Liver (tissue), 9 donors: ENCODE results near the gene GORAB. TPM values are rescaled to one million over a fixed set of nuclear protein-coding genes. Genes with fewer than 3 reads are reported as not detected.

Experiments
- DNase-seq: peaks from one replicate; pipeline ENCODE4 v3.0.0-alpha.2; 2017; ENCODE audit warnings: low spot score
- H3K27ac ChIP-seq, 2 donors: one replicate each; pipeline ENCODE4 v1.7.0; 2013; ENCODE audit warnings: inconsistent platforms in 2 of 2, low read length in 2 of 2, control low read depth in 1 of 2, low read depth in 1 of 2, mild to moderate bottlenecking in 1 of 2
- H3K27me3 ChIP-seq, 4 donors: one replicate each; pipeline versions ENCODE4 v1.6.1 to v1.7.0; 2013; ENCODE audit warnings: low read length in 3 of 4, inconsistent platforms in 1 of 4, mild to moderate bottlenecking in 1 of 4, moderate library complexity in 1 of 4; ENCODE audit not compliant: control insufficient read depth in 4 of 4, insufficient read depth in 4 of 4
- H3K36me3 ChIP-seq, 4 donors: one replicate each; pipeline versions ENCODE4 v1.6.1 to v1.7.0; 2013; ENCODE audit warnings: low read length in 3 of 4, mild to moderate bottlenecking in 3 of 4, low read depth in 1 of 4, moderate library complexity in 1 of 4; ENCODE audit not compliant: control insufficient read depth in 4 of 4, insufficient read depth in 3 of 4
- H3K4me1 ChIP-seq, 4 donors: one replicate each; pipeline versions ENCODE4 v1.6.1 to v1.7.0; 2013; ENCODE audit warnings: low read length in 3 of 4, mild to moderate bottlenecking in 3 of 4, moderate library complexity in 1 of 4; ENCODE audit not compliant: control insufficient read depth in 4 of 4, insufficient read depth in 4 of 4
- H3K4me3 ChIP-seq, 3 donors: one replicate each; pipeline versions ENCODE4 v1.6.1 to v1.7.0; 2013; ENCODE audit warnings: low read length in 3 of 3, control low read depth in 1 of 3, low read depth in 1 of 3, mild to moderate bottlenecking in 1 of 3
- H3K9ac ChIP-seq, 2 donors: one replicate each; pipeline ENCODE4 v1.7.0; 2013; ENCODE audit warnings: low read length in 2 of 2, mild to moderate bottlenecking in 2 of 2, moderate library complexity in 2 of 2, control low read depth in 1 of 2, low read depth in 1 of 2
- H3K9me3 ChIP-seq, 4 donors: one replicate each; pipeline versions ENCODE4 v1.6.1 to v1.7.0; 2013; ENCODE audit warnings: low read length in 3 of 4; ENCODE audit not compliant: control insufficient read depth in 4 of 4
- EGR1 ChIP-seq, 2 donors: IDR thresholded peaks; 2 replicates each; pipeline ENCODE4 v1.6.1; 2016 to 2018; ENCODE audit warnings: antibody characterized with exemption in 2 of 2, low read depth in 2 of 2
- FOXA1 ChIP-seq: IDR thresholded peaks from 2 replicates; pipeline ENCODE4 v1.6.1; 2016; ENCODE audit warnings: antibody characterized with exemption
- FOXA2 ChIP-seq: IDR thresholded peaks from 2 replicates; pipeline ENCODE4 v1.6.1; 2016; ENCODE audit warnings: antibody characterized with exemption
- GABPA ChIP-seq, 2 donors: IDR thresholded peaks in 1 of 2; conservative IDR thresholded peaks in 1 of 2; 2 replicates each; pipeline ENCODE4 v1.6.1; 2016; ENCODE audit warnings: antibody characterized with exemption in 2 of 2, mild to moderate bottlenecking in 1 of 2, moderate library complexity in 1 of 2
- HNF4A ChIP-seq, 2 donors: conservative IDR thresholded peaks; 2 replicates each; pipeline ENCODE4 v1.6.1; 2016; ENCODE audit warnings: antibody characterized with exemption in 2 of 2, mild to moderate bottlenecking in 2 of 2
- HNF4G ChIP-seq: IDR thresholded peaks from 2 replicates; pipeline ENCODE4 v1.6.1; 2016; ENCODE audit warnings: antibody characterized with exemption
- JUND ChIP-seq, 2 donors: IDR thresholded peaks; 2 replicates each; pipeline ENCODE4 v1.6.1; 2016; ENCODE audit warnings: antibody characterized with exemption in 2 of 2
- MAX ChIP-seq: IDR thresholded peaks from 2 replicates; pipeline ENCODE4 v1.6.1; 2016; ENCODE audit warnings: antibody characterized with exemption
- NR2F2 ChIP-seq: IDR thresholded peaks from 2 replicates; pipeline ENCODE4 v1.6.1; 2016; ENCODE audit warnings: antibody characterized with exemption
- RAD21 ChIP-seq, 2 donors: IDR thresholded peaks; 2 replicates each; pipeline ENCODE4 v1.6.1; 2016; ENCODE audit warnings: antibody characterized with exemption in 2 of 2, mild to moderate bottlenecking in 2 of 2
- REST ChIP-seq: IDR thresholded peaks from 2 replicates; pipeline ENCODE4 v1.6.1; 2016; ENCODE audit warnings: antibody characterized with exemption, mild to moderate bottlenecking
- RXRA ChIP-seq, 2 donors: IDR thresholded peaks; 2 replicates each; pipeline ENCODE4 v1.6.1; 2017 to 2018; ENCODE audit warnings: antibody characterized with exemption in 2 of 2, mild to moderate bottlenecking in 1 of 2
- SP1 ChIP-seq: IDR thresholded peaks from 2 replicates; pipeline ENCODE4 v1.6.1; 2018; ENCODE audit warnings: antibody characterized with exemption, mild to moderate bottlenecking
- TAF1 ChIP-seq: conservative IDR thresholded peaks from 2 replicates; pipeline ENCODE4 v1.6.1; 2016; ENCODE audit warnings: antibody characterized with exemption, mild to moderate bottlenecking
- YY1 ChIP-seq: IDR thresholded peaks from 2 replicates; pipeline ENCODE4 v1.6.1; 2016; ENCODE audit warnings: antibody characterized with exemption, mild to moderate bottlenecking
- ZBTB33 ChIP-seq: IDR thresholded peaks from 2 replicates; pipeline ENCODE4 v1.6.1; 2016; ENCODE audit warnings: antibody characterized with exemption
- WGBS: extraction: QIAGEN DNeasy Blood & Tissue Kit; methylation state at CpG from one replicate; pipeline ENCODE4 v1.1.7; 2013; 5-methylcytosine and 5-hydroxymethylcytosine counted together
- polyA plus RNA-seq, 2 donors: library from polyadenylated mRNA; stranded (reverse) in 1 of 2; unstranded in 1 of 2; fragments of 200-250 nt in 1 of 2; fragments of >200 nt in 1 of 2; fragmentation: Nextera tagmentation in 1 of 2; extraction: Ambion mirVana in 1 of 2; gene quantifications; one replicate each; pipeline versions ENCODE4 v1.2.1 to v1.2.3, GENCODE V29; 2013 to 2015
- total RNA-seq, 2 donors: library from RNA; depleted of rRNA; stranded (reverse); fragments of >200 nt; gene quantifications; one replicate each; pipeline ENCODE4 v1.2.3, GENCODE V29; 2014
- TF ChIP-seq, protein P1 (sequence below): IDR thresholded peaks from 2 replicates; pipeline ENCODE4 v1.6.1; 2016; ENCODE audit warnings: antibody characterized with exemption
- TF ChIP-seq, protein P2 (sequence below): fragments of 150-350 bp; IDR thresholded peaks from 2 replicates; pipeline ENCODE4 v1.5.1; 2017; ENCODE audit warnings: improper control_type of control experiment, low read depth, low read length; ENCODE audit not compliant: missing input control
- donor health status: healthy.
- donor health status: healthy.
- donor health status: healthy.
- donor health status: healthy.
- donor health status: healthy.

GORAB gene
- total and polyA plus RNA-seq, 4 donors, result 4.0 to 11.1 (median 8.7) TPM

- TF ChIP-seq REST (no peak), NR2F2 (no peak), MAX (no peak), FOXA2 (no peak)
- DNase-seq, result no peak
- Histone ChIP-seq H3K27ac (no peak overlapping the region), H3K4me1 (no peaks in the 10 kb centered on the region), H3K9ac (no peak overlapping the region), H3K27me3 (no peaks in the 10 kb centered on the region), H3K9me3 (no peaks in the 10 kb centered on the region), H3K36me3 (no peaks in the 10 kb centered on the region), H3K4me3 (no peak overlapping the region)
- 23% methylated on average over 1 of the region's 1 CpG for WGBS
Measured at GRCh38 chr1:170503665-170504064, 28.3 kb upstream of the GORAB start.

- 84% methylated on average over 1 of the region's 1 CpG for WGBS
Measured at GRCh38 chr1:170510163-170510562, 21.8 kb upstream of the GORAB start.

DNA sequence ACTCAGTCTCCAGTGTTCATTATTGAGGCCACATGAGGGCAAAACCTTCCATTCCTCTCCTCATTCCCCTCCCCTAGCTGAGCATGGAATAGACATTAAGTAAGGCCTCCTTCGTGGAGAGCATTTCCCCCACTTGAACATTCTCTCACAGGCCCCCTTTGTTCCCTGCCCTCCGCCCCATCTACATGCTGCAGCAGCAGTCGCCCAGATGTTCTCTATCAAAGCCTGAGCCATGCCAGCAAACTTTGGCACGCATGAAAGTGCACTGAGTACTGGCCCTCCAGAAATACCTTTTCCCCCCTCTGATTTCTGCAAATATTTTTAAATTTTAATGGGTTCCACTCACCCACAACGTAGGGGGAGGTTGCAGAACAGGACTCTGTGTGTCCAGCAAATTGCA, 20.9 kb upstream of the GORAB start:
- Histone ChIP-seq H3K27me3 (no peaks in the 10 kb centered on the region), H3K4me3 (no peak overlapping the region), H3K36me3 (no peaks in the 10 kb centered on the region), H3K9me3 (no peaks in the 10 kb centered on the region), H3K27ac (no peak overlapping the region), H3K4me1 (no peaks in the 10 kb centered on the region), H3K9ac (no peak overlapping the region)
- WGBS, result 70% methylated on average over 5 of the region's 5 CpGs
- TF ChIP-seq YY1, result no peak
- no peak for TF ChIP-seq EGR1 (IDR thresholded peaks at IDR 0.05; ENCODE audit: low read depth in 2 of 2)
- TF ChIP-seq HNF4A (conservative IDR thresholded peaks at IDR 0.05), result no peak
- TF ChIP-seq ZBTB33, result no peak
- no peak for TF ChIP-seq MAX
- TF ChIP-seq TAF1, result no peak
- TF ChIP-seq JUND (IDR thresholded peaks at IDR 0.05), result no peak
- no peak for TF ChIP-seq SP1
- no peak for TF ChIP-seq FOXA1
- TF ChIP-seq, protein P1, sequence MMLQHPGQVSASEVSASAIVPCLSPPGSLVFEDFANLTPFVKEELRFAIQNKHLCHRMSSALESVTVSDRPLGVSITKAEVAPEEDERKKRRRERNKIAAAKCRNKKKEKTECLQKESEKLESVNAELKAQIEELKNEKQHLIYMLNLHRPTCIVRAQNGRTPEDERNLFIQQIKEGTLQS, result no peak
- TF ChIP-seq, protein P2, sequence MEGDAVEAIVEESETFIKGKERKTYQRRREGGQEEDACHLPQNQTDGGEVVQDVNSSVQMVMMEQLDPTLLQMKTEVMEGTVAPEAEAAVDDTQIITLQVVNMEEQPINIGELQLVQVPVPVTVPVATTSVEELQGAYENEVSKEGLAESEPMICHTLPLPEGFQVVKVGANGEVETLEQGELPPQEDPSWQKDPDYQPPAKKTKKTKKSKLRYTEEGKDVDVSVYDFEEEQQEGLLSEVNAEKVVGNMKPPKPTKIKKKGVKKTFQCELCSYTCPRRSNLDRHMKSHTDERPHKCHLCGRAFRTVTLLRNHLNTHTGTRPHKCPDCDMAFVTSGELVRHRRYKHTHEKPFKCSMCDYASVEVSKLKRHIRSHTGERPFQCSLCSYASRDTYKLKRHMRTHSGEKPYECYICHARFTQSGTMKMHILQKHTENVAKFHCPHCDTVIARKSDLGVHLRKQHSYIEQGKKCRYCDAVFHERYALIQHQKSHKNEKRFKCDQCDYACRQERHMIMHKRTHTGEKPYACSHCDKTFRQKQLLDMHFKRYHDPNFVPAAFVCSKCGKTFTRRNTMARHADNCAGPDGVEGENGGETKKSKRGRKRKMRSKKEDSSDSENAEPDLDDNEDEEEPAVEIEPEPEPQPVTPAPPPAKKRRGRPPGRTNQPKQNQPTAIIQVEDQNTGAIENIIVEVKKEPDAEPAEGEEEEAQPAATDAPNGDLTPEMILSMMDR, result no peak
- TF ChIP-seq GABPA (IDR thresholded peaks at IDR 0.05 in 1 of 2, conservative IDR thresholded peaks at IDR 0.05 in 1 of 2), result no peak
- no peak for TF ChIP-seq RAD21 (IDR thresholded peaks at IDR 0.05)
- no peak for TF ChIP-seq HNF4G
- no peak for TF ChIP-seq RXRA (IDR thresholded peaks at IDR 0.05)
- no peak for TF ChIP-seq FOXA2
- no peak for TF ChIP-seq NR2F2
- no peak for DNase-seq

More at GRCh38 chr1:170510163-170510562, 21.8 kb upstream of the GORAB start:
- no peak overlapping the region for H3K9ac ChIP-seq
- TF ChIP-seq SP1, result no peak
- TF ChIP-seq HNF4G, result no peak
- no peak for TF ChIP-seq JUND (IDR thresholded peaks at IDR 0.05)
- no peak for TF ChIP-seq RAD21 (IDR thresholded peaks at IDR 0.05)
- no peak for TF ChIP-seq MAX
- no peak for TF ChIP-seq FOXA2
- no peaks in the 10 kb centered on the region for H3K9me3 ChIP-seq
- no peaks in the 10 kb centered on the region for H3K36me3 ChIP-seq
- no peak overlapping the region for H3K27ac ChIP-seq
- no peaks in the 10 kb centered on the region for H3K27me3 ChIP-seq
- DNase-seq, result no peak
- no peaks in the 10 kb centered on the region for H3K4me1 ChIP-seq
- H3K4me3 ChIP-seq, result no peak overlapping the region
